HG03095 (cell line): Measurements from ENCODE around the gene SYTL3.
"Not testable (repeated sequence)": the region's sequence is repeated elsewhere in the genome, so short reads cannot be mapped to it uniquely, and the experiment has no call there.

ENCODE experiments used
- ATAC-seq: cut with Tn5 transposase; IDR thresholded peaks from one replicate; pipeline ENCODE4 v1.9.1; 2021; ENCODE audit warnings: moderate library complexity; ENCODE audit not compliant: unreplicated experiment

Gene SYTL3

DNA sequence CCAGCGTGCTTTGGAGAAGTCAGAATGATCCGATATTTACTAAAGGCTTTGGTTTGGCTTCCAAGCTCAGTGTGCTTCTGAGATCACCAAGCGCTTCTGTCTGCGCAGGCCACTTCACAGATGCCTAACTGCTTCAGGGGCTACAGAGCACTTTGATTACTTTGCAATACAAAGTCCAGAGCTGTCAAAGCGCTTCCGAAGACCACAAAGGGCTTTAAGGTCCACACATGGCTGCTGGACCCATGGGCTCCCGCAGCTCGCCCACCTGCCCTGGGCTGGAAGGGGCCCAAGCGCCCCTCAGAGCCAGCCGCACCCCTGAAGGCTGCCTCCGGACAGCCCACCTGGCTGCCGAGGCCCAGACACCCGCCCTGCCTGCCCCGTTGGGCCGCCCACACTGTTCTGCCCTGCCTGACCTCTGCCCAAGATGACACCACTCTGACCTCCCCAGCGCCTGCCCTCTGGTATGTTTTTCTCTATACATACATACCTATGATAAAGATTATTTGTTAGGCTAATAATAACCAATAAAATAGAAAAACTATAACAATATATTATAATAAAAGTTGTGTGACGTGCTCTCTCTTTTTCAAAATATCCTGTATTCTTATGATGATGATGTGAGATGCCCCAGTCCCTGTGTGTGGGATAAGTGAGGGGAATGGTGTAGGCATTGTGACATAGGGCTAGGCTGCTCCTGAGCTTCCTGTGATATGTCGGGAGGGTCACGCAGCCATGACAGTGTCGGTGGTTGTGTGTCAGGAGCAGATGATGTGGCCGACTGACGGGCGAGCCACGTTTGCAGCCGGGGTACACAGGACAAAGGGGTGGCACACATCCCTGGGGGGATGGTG, 27.9 kb upstream of the SYTL3 start:
- ATAC-seq = no peak

- no peak for ATAC-seq
Observed at GRCh38 chr6:158622545-158623190, 27.2 kb upstream of the SYTL3 start.

GRCh38 chr6:158624684-158625682, 24.9 kb upstream of the SYTL3 start:
- no peak for ATAC-seq

- ATAC-seq = no peak
Observed at GRCh38 chr6:158625881-158626305, 24.0 kb upstream of the SYTL3 start.

DNA sequence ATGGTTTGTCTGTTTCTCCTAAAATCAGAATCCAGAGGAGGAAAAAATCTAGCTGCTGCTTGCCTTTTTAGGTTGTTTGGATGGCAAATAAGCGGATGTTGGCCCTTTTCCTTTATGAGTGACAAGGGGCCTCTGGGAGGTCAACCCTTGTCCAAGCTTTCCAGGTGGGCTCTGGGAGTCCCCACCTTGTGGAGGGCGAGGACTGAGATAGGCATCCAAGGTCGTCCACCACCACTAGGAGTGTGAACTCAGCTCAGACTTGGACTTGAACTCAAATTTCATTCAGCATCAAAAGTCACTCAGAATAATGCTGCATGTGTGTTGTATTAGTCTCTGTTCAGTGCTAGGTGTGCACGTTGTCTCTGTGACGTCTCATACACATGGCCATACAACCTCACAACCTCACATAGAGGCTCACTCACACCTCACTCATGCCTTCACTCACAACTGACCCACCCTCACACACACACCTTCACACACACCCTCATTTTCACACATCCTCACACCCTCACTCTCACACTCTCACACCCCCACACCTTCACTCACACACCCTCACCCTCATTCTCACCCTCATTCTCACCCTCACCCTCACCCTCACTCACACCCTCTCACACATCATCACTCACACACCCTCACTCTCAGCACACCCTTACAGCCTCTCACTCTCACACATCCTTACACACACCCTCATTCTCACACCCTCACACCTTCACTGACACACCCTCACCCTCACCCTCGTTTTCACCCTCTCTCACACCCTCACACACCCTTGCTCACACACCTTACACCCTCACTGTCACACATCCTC, 23.3 kb upstream of the SYTL3 start:
- no peak for ATAC-seq

DNA sequence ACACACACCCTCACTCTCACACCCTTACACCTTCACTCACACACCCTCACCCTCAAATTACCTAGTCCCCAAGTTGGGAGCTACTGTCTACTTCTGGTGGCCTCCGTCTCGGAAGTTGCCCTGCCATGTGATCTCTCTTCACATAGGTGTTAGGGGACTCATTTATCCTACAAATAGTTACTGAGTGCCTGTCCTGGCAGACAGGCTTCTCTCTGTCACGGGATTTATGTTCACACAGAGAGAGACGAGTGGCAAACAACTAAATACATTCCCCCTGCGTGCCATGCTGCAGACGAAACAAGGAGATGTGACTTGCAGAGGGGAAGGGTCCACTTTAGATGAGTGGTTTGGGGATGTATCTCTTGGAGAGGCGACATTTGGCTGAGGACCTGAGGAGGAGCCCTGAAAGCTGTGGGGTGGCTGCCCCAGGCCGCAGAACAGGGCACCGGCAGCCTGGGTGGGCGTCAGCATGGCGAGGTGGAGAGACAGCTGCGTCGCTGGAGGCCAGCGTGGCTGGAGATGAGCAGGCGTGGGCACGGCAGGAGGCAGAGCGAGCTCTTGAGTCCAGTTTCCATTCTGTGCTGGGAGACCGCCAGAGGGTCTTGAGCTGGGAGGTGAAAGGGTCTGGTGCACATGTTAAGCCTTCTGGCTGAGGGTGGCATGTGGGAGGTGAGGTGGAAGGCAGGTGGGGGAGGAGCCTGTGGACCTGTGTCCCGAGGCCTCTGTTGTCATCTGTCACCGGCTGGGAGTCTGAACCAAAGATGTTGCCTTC, 22.5 kb upstream of the SYTL3 start:
- ATAC-seq = no peak

DNA sequence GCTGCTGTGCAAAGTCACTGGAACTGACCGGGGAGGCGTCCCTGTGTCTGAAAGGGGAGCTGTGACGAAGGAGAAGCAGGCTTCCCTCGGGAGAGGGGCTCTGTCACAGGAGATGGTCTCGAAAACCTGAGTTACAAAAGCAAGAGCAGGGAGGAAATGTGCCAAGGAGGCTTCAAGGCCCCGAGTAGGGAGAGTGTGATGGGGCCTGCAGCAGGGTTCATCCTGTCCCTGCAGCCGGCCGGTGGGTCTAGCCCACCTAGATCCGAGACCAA, 22.0 kb upstream of the SYTL3 start:
- ATAC-seq = no peak

DNA sequence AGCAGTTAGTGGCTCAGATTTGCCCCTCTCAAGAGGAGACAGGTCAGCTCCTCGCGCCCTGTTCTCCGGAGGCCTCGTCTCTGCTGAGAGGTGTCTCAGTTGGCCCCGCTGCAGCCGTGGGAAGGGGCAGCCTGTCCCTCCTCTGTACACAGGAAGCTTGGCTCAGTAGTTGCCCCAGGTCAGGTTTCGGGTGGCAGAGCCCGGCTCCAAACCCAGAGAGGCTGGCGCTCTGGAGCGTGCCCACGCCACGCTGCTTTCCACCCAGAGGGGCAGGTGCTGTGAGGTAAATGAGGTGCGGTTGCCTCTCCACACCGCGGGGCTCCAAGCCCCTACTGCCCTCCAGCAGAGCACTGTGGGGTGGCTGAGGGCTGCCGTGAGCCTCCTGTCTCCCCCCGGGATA, 21.3 kb upstream of the SYTL3 start:
- ATAC-seq = no peak

GRCh38 chr6:158629367-158630221, 20.3 kb upstream of the SYTL3 start:
- no peak for ATAC-seq

DNA sequence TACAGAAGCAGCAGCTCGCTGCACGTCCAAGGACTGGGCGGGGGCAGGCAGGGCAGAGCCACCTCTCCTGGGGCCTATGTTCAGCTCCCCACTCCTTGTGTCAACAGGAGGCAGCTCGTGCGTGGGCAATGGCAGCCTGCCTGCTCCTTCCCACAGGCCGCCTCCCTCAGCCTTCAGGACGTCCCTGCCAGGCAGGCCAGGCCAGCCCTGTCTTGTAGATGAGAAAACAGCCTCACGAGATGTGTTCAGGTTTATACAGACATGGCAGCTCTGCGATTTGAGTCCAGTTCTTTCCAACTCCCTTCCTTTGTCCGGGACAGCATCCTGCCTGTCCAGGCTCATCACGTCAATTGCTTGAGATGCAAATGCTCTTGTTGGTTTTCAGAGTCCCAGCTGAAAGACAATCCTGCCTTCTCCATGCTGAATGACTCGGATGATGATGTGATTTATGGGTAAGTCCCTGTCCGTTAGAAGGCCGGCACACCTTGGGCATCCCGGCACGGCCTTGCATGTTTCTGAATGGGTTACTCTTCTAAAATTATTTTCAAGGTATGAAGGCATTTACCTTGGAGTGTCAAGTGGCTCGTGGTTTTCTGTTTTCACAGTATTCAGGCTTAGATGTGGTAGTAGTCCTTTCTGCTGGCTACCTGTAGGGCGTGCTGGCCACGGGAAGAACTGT, 18.8 kb upstream of the SYTL3 start:
- ATAC-seq = no peak

DNA sequence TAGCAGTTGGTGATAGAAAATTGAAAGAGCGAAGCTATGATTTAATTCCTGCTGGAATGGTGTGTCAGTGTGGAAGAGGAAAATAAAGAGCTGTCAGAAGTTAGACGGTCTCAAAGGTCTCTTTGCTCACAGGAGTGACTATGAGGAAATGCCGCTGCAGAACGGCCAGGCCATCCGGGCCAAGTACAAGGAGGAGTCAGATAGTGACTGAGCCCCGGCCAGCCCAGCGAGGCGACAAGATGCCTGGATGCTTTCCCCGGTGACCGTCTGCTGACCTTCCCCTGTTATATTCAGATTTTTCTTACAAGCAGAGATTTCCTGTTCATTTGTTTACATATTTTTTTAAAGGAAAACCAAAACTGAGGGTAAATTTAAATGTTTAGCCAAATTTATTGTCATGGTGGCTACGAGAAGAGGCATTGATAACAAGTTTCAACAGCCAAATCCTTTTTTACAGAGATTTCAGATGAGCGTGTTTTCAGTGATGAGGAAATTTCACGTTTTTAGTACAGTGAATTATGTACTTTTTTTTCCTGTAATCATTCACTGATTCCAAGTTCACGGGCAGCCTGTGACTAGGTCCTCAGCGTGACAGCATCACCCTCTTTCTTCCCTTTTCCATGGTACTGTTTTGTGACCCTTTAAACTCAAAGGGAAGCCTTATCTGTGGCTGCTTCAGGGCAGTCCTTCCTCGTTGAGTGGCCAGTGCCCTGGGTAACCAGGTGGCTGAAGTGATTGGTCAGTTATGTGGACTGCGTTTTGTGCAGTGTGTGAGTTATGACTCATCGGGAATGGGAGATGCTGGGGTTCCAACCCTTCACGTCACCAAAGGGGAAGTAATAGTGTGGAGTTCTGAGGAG, 17.9 kb upstream of the SYTL3 start:
- ATAC-seq = no peak

DNA sequence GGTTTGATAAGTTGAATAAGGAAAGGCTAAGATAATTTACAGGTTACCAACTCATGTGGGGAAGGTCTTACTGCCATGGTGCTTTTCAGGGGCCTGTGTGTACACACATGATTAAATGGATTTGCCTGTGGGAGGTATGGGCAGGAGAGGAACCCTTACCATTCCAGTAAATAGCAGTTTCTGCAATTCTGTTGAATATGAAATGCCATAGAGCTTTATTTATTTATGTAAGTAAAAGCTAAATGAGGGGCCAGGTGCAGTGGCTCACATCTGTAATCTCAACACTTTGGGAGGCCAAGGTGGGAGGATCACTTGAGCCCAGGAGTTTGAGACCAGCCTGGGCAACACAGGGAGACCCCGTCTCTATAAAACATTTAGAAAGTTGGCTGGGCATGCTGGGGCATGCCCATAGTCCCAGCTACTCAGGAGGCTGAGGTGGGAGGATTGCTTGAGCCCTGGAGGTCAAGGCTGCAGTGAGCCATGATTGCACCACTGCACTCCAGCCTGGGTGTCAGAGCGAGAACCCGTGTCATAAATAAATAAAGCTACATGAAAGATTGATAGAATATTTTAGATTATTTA, 17.2 kb upstream of the SYTL3 start:
- ATAC-seq = not testable (repeated sequence)

- ATAC-seq = no peak
Observed at GRCh38 chr6:158633127-158633526, 16.7 kb upstream of the SYTL3 start.

GRCh38 chr6:158634695-158635426, 15.0 kb upstream of the SYTL3 start:
- no peak for ATAC-seq

- ATAC-seq = no peak
Observed at GRCh38 chr6:158635427-158636073, 14.3 kb upstream of the SYTL3 start.

DNA sequence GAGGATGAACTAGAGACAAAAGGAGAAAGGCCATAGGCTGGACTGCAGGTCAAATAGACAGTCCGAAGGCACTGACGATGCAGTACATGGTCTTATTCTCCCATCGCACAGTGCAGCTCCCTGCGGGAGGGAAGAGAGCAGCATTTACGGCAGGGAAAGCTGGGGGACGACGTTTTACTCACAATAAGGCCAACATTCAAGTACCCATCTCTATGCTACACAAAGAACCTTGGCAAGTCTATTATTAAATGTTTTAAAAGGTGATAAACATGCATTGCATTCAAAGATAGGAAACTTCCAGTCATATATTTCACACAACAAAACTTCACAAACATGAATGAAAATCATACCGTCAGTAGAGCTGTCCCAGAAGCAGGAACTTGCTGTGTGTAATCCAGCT, 13.1 kb upstream of the SYTL3 start:
- no peak for ATAC-seq
